ENCODE measurements around the gene CCL25.
"Not testable (repeated sequence)": the region's sequence is repeated elsewhere in the genome, so short reads cannot be mapped to it uniquely, and the experiment has no call there.

Gene CCL25

DNA sequence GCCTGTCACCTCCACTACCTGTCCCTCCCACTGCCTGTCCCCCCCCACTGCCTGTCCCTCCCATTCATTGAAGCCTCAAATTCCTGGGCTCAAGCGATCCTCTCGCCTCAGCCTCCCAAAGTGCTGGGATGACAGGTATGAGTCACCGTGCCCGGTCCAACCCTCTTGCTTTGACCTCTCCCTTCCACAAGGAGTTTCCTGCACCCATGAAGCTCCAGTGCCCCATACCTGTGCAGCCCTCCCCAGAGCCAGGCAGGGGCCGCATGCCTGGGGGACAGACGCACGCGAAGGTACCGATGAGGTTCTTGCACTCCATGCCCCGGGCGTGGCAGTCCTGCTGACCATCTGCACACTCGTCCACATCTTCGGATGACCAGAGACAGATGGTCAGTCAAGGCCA is 34.3 kb downstream of the CCL25 start:
- no peak for DNase-seq

- no peak for DNase-seq
Measured at GRCh38 chr19:8087876-8088275, 35.3 kb downstream of the CCL25 start.

- no peak for DNase-seq
Measured at GRCh38 chr19:8088752-8089663, 36.4 kb downstream of the CCL25 start.

DNA sequence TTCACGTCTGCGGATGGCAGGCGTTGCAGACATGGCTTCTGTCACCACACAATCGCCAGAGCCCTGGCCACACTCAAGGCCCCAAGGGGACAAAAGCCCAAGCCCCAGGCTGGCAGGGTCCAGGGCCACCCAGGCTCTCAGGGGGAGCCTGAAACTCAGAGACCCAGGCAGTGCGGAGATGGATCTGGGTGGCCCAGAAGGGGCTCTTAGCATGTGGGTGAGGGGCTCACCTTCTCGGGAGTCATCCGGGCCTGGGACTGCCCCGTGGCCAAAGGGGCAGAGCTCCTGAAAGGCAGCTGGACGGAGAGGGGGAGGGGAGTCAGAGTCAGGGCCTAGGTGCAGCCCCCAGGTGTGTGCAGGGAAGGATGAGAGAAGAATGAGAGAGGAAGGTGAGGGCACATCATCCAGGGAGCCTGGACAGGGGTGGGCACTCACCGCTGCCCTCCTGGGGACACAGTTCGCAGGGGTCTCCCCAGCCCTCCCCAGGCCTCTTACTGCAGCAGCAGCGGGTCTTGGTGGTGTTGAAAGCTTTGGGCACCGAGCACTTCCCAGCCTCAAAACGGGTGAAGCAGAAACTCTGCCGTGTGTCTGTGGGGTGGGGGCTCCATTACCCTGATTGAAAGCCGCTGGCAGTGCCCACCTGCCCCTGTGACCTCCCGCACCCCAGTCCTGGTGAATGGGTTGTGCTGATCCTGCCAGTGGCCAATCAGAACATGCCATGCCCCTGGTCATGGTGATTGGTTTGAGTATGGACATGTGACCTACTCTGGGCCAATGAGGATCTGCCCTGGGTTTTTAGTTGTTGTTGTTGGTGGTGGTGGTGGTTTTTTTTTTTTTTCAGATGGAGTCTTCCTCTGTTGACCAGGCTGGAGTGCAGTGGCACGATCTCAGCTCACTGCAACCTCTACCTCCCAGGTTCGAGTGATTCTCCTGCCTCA is 37.4 kb downstream of the CCL25 start:
- DNase-seq: no peak

DNA sequence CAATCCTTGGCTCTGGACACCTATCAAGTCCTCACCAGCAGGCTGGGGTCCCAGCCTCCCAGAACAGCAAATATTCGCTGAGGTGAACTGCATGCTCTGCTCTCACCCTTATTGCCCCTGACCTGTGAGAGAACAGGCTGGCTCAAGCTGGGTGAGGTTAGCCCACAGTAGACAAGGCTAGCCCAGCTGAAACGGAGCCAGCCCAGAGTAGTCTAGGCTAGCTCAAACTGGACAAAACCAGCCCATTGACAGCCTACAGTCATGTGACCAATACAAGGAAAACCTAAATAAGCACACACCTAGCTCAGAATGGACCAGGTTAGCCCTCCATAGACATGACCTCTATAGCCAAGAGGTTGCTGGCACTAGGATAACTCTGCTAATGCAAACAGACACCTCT is 38.4 kb downstream of the CCL25 start:
- no peak for DNase-seq

GRCh38 chr19:8093740-8094139 is 41.2 kb downstream of the CCL25 start:
- DNase-seq: no peak

DNA sequence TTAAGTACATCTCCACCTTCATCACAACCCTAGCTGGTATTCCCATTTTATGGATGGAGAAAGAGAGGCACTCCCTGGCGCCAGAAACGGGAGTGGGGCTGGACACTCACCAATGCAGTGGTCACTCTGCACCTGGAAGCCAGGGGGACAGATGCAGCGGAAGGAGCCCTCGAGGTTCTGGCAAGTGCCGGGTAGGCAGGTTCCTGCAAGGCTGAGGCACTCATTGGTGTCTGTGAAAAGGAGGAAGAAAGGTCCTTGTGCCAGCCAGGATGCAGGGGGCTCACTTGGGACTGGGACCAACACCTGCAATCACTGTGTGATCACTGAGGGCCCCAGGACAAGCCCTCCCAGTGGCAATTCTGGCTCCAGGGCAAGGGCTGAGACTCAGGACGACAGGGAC is 41.8 kb downstream of the CCL25 start:
- no peak for DNase-seq

DNA sequence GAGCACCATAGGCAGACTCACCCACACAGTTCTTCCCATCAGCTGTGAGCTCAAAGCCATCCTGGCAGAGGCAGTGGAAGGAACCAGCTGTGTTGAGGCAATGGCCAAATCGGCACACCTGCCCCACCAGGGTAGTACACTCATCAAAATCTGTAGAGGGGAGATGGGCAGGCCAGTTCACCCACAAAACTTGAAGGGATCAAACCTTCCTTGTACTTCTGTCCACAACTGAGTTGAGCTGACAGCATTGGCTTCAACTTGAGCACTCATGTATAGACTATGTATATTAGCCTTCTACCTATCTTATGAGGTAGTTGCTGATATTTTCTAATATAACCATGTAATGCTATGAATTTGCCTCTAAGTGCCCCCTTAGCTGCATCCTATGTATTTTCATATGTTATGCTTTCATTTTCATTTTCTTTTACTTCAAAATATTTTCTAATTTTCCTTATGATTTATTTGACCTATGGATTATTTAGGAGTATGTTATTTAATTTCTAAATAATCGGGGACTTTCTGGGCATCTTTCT is 42.9 kb downstream of the CCL25 start:
- no peak for DNase-seq

GRCh38 chr19:8096071-8096470 is 43.5 kb downstream of the CCL25 start:
- DNase-seq: no peak

- no peak for DNase-seq
Measured at GRCh38 chr19:8097198-8097597, 44.6 kb downstream of the CCL25 start.

GRCh38 chr19:8097681-8098567 is 45.4 kb downstream of the CCL25 start:
- DNase-seq: no peak

DNA sequence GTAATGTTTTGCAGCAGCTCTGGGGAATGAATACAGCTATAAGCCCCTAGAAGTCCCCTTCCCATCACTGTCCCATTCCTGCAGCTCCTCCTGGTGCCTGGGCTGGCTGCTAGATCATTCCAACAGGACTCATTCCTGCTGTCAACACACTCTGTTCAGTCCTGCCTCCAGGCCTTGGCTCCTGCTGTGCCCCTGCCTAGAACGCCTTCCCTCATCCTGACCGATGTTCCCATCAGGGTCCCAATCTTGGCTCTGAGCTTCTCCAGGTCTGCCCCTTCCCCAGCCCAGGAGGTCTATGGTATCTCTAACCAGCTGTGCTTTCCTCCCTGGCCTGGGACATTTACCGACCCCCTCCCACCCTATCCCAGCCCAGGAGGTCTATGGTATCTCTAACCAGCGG is 48.8 kb downstream of the CCL25 start:
- DNase-seq: no peak

DNA sequence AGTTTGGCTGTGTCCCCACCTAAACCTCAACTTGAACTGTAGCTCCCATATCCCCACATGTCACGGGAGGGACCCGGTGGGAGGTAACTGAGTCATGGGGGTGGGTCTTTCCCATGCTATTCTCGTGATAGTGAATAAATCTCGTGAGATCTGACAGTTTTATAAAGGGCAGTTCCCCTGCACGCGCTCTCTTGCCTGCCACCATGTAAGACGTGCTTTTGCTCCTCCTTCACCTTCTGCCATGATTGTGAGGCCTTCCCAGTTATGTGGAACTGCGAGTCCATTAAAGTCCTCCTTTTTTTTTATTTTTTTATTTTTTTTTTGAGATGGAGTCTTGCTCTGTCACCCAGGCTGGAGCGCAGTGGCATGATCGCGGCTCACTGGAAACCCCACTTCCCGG is 49.4 kb downstream of the CCL25 start:
- not testable (repeated sequence) for DNase-seq

DNA sequence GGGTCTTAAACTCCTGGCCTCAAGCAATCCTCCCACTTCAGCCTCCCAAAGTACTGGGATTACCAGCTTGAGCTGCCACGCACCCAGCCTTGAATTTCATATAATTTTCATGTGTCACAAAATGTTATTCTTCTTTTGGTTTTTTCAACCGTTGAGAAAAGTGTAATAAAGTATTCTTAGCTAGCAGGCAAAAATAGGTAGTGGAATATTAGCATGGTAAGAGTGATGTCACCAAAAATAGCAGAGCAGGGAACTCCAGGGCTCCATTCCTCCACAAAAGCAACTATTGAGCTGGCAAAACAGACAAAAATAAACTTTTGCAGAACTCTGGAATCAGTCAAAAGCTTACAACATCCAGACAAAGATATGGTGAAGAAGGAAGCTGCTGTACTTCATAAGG is 52.9 kb downstream of the CCL25 start:
- DNase-seq: no peak

DNA sequence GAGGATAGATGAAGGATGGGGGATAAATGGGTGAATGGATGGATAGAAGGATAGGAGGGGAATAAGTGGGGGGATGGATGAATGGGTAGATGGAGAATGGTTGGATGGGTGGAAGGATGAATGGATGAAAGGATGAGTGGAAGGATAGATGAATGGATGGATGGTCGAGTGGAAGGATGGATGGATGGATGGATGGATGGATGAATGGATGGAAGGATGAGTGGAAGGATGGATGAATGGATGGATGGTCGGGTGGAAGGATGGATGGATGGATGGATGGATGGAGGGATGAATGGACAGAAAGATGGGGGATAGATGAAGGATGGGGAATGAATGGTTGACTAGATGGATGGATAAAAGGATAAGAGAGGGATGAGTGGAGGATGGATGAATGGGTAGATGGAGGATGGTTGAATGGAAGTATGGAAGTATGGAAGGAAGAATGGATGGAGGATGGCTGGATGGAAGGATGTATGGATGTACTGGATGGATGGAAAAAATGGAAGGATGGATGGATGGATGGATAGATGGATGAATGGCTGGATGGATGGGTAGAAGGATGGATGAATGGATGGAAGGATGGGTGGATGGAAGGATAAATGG is 54.8 kb downstream of the CCL25 start:
- no peak for DNase-seq

- no peak for DNase-seq
Measured at GRCh38 chr19:8108560-8109445, 56.2 kb downstream of the CCL25 start.

- no peak for DNase-seq
Measured at GRCh38 chr19:8109455-8109854, 56.9 kb downstream of the CCL25 start.

DNA sequence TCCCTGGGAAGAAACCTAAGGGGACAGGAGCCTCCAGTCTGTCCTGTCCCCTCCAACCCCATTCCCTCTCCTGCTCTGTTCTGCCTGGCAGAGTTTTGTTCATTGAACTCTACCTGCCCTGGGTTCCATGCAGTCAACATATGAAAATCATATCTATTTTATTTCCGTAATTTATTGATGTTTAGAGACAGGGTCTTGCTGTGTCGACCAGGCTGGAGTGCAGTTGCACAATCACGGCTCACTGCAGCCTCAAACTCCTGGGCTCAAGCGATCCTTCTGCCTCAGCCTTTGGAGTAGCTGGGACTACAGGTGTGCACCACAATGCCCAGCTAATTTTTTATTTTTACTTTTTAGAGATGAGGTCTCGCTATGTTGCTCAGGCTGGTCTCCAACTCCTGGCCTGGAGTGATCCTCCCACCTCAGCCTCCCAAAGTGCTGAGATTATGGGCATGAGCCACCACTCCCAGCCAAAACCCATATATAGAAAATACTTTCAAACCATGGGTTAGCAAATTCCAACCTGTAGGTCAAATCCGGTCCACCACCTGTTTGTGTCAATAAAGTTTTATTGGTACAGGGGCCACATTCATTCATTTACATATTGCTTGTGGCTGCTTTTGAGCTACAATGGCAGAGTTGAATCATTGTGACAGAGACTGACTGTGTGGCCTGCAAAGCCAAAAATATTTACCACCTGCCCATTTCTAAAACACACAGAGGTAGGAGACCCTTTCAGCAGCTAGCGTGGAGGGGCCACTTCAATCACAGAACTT is 57.5 kb downstream of the CCL25 start:
- DNase-seq: no peak

DNA sequence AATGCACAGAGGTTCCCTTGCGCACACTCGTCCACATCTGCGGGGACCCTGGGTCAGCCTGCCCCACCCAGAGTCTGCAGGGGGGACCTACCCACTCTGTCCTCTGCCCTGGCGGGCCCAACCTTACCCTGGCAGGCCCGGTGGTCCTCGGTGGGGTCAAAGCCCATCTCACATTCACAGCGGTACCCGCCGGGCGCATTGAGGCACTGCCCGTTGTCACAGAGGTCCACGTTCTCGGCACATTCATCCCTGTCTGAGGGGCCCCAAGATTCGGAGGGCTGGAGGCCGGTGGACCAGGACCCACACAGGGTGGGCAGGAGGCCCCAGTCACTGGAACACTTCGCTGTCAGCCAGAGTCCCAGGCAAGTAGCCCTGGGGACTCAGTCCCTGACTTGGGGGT is 58.4 kb downstream of the CCL25 start:
- no peak for DNase-seq

GRCh38 chr19:8111376-8111775 is 58.8 kb downstream of the CCL25 start:
- DNase-seq: no peak
